Osteocyte (in vitro differentiated cells): ENCODE results near the gene CPEB4. TPM values are rescaled to one million over a fixed set of nuclear protein-coding genes. Genes with fewer than 3 reads are reported as not detected.

Experiments
- DNase-seq: peaks from one replicate; pipeline ENCODE4 v3.0.0; 2021; ENCODE audit warnings: mixed read lengths; ENCODE audit not compliant: unreplicated experiment; ENCODE audit errors: extremely low spot score
- H3K27ac Mint-ChIP-seq: one replicate; pipeline ENCODE4 v1.8.0; 2021; ENCODE audit warnings: mild to moderate bottlenecking, mixed read lengths; ENCODE audit not compliant: unreplicated experiment
- H3K27me3 Mint-ChIP-seq: one replicate; pipeline ENCODE4 v1.8.0; 2021; ENCODE audit warnings: mixed read lengths; ENCODE audit not compliant: unreplicated experiment
- H3K36me3 Mint-ChIP-seq: one replicate; pipeline ENCODE4 v1.8.0; 2021; ENCODE audit warnings: mixed read lengths; ENCODE audit not compliant: unreplicated experiment
- H3K4me1 Mint-ChIP-seq: one replicate; pipeline ENCODE4 v1.8.0; 2021; ENCODE audit warnings: mixed read lengths; ENCODE audit not compliant: unreplicated experiment
- H3K4me3 Mint-ChIP-seq: one replicate; pipeline ENCODE4 v1.8.0; 2021; ENCODE audit warnings: mild to moderate bottlenecking, moderate library complexity, mixed read lengths; ENCODE audit not compliant: unreplicated experiment
- H3K9me3 Mint-ChIP-seq: one replicate; pipeline ENCODE4 v1.8.0; 2021; ENCODE audit warnings: mixed read lengths; ENCODE audit not compliant: unreplicated experiment
- CTCF ChIP-seq: fragments of 200-600 bp; sonication (generic); IDR thresholded peaks from 2 replicates; pipeline ENCODE4 v1.5.0; 2021; ENCODE audit warnings: antibody characterized with exemption, mild to moderate bottlenecking, moderate library complexity
- total RNA-seq: library from RNA; stranded (reverse); gene quantifications from 2 replicates; pipeline ENCODE4 v1.2.1, GENCODE V29; 2021

The CPEB4 gene
- total RNA-seq, 1 donor from 2014 or later = 37.6 TPM

- no peak for DNase-seq
Observed at GRCh38 chr5:173922527-173922926, 34.4 kb downstream of the CPEB4 start.

GRCh38 chr5:173923218-173924095 is 35.3 kb downstream of the CPEB4 start:
- Mint-ChIP-seq H3K27ac (peak overlapping the region; percentile 81), H3K27me3 (no peaks in the 10 kb centered on the region), H3K9me3 (no peaks in the 10 kb centered on the region), H3K36me3 (peaks cover 24% of the 10 kb centered on the region), H3K4me3 (peak overlapping the region; percentile 28), H3K4me1 (peaks cover 46% of the 10 kb centered on the region)
- TF ChIP-seq CTCF = no peak
- DNase-seq = no peak

More at GRCh38 chr5:173922527-173922926, 34.4 kb downstream of the CPEB4 start:
- no peak for TF ChIP-seq CTCF
- H3K4me3 Mint-ChIP-seq = no peak overlapping the region
- H3K27me3 Mint-ChIP-seq = no peaks in the 10 kb centered on the region
- peaks cover 46% of the 10 kb centered on the region for H3K4me1 Mint-ChIP-seq
- H3K36me3 Mint-ChIP-seq = peaks cover 24% of the 10 kb centered on the region
- no peak overlapping the region for H3K27ac Mint-ChIP-seq
- H3K9me3 Mint-ChIP-seq = no peaks in the 10 kb centered on the region

GRCh38 chr5:173924899-173925298 is 36.8 kb downstream of the CPEB4 start:
- H3K4me3 Mint-ChIP-seq = no peak overlapping the region
- no peaks in the 10 kb centered on the region for H3K27me3 Mint-ChIP-seq
- no peak for TF ChIP-seq CTCF
- peaks cover 24% of the 10 kb centered on the region for H3K36me3 Mint-ChIP-seq
- H3K27ac Mint-ChIP-seq = no peak overlapping the region
- DNase-seq = no peak
- no peaks in the 10 kb centered on the region for H3K9me3 Mint-ChIP-seq
- H3K4me1 Mint-ChIP-seq = peaks cover 46% of the 10 kb centered on the region

GRCh38 chr5:173925449-173926071 is 37.4 kb downstream of the CPEB4 start:
- no peak for DNase-seq
- Mint-ChIP-seq H3K27me3 (no peaks in the 10 kb centered on the region), H3K4me3 (no peak overlapping the region), H3K9me3 (no peaks in the 10 kb centered on the region), H3K36me3 (peaks cover 25% of the 10 kb centered on the region), H3K4me1 (peaks cover 43% of the 10 kb centered on the region), H3K27ac (no peak overlapping the region)
- TF ChIP-seq CTCF = peak; percentile 64

GRCh38 chr5:173926359-173926758 is 38.2 kb downstream of the CPEB4 start:
- DNase-seq = no peak
- H3K27me3 Mint-ChIP-seq = no peaks in the 10 kb centered on the region
- TF ChIP-seq CTCF = no peak
- H3K27ac Mint-ChIP-seq = peak overlapping the region; percentile 23
- no peak overlapping the region for H3K4me3 Mint-ChIP-seq
- peaks cover 20% of the 10 kb centered on the region for H3K36me3 Mint-ChIP-seq
- no peaks in the 10 kb centered on the region for H3K9me3 Mint-ChIP-seq
- peaks cover 35% of the 10 kb centered on the region for H3K4me1 Mint-ChIP-seq
